Erythroblast (primary cell): Measurements from ENCODE around the gene HTR3E.
"Not testable (repeated sequence)": the region's sequence is repeated elsewhere in the genome, so short reads cannot be mapped to it uniquely, and the experiment has no call there.

Source experiments
- DNase-seq, 2 experiments: peaks; one replicate each; lab custom pipeline; 2025; lab: John Stamatoyannopoulos, UW
- GATA1 ChIP-seq: IDR thresholded peaks from 2 replicates; pipeline ENCODE4 v1.6.1; 2011; ENCODE audit warnings: low read depth, mild to moderate bottlenecking, control low read depth, low read length, moderate library complexity
- POLR2A ChIP-seq: IDR thresholded peaks from 2 replicates; pipeline ENCODE4 v1.6.1; 2011; ENCODE audit warnings: mild to moderate bottlenecking, low read length

The HTR3E gene

GRCh38 chr3:184133840-184134745 lies 37.2 kb downstream of the HTR3E start:
- peak; percentile 67 to 75 for DNase-seq
- TF ChIP-seq POLR2A: no peak
- TF ChIP-seq GATA1: no peak

DNA sequence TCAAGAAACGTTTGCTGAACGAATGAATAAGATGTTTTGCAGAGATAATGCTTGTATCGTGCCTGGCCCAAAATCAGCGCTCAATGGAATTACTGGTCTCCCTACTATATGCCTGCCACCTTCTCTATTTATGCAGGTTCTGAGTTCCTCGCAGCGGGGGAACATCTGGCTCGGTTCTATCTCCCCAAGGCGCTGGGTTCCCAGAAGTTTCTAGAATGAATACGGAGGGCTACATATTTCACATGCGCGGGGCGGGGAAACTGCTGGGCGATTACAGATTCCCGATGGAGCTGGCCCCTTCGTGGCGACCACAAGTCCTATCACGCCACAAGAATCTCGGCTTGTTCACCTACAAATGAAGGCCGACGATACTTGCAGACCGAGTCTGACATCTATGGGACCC lies 37.9 kb downstream of the HTR3E start:
- DNase-seq: peak in 1 of 2 experiments; percentile 69
- TF ChIP-seq GATA1: no peak
- TF ChIP-seq POLR2A: no peak

DNA sequence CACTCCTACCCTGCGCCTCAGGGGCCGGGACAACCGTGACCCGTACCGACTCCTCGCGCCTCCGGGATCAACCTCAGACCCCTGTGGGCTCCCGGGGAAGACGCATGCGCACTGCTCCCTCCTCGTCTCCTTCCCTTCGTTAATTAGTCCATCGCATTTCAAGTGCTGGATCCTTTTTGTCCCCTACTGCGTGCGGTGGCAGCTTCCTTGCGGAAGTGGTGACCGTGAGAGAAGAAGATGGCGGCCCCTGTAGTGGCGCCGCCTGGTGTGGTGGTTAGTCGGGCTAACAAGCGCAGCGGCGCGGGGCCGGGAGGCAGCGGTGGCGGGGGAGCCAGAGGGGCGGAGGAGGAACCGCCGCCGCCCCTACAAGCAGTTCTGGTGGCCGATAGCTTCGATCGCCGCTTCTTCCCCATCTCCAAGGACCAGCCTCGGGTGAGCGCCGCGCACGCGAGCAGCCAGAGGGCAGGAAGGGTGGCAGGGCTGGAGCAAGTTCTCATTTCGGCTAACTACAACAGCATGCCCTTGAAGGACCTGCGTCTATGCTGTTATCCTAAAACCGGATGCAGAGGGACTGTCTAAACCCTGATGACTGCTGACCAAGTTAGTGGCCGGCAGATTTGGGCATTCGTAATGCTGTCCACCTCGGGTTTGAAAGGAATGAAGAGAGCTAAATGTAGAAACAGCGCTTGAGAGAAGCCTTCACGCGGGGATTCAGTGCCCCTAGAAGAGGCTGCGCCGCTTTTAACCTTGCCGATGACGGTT lies 38.5 kb downstream of the HTR3E start, which contains the start of gene EIF2B5:
Gene EIF2B5, plus strand, starts transcription at position 210 of the 762 bp plus-strand sequence. Its CDS starts 28 bp downstream, at position 238.
- DNase-seq: peak; percentile 92 to 94
- no peak for TF ChIP-seq GATA1
- peak; percentile 91 for TF ChIP-seq POLR2A

- TF ChIP-seq POLR2A: no peak
- TF ChIP-seq GATA1: no peak
- peak in 1 of 2 experiments; percentile 55 for DNase-seq
These were observed 39.0 kb downstream of the HTR3E start for GRCh38 chr3:184135911-184136260.

DNA sequence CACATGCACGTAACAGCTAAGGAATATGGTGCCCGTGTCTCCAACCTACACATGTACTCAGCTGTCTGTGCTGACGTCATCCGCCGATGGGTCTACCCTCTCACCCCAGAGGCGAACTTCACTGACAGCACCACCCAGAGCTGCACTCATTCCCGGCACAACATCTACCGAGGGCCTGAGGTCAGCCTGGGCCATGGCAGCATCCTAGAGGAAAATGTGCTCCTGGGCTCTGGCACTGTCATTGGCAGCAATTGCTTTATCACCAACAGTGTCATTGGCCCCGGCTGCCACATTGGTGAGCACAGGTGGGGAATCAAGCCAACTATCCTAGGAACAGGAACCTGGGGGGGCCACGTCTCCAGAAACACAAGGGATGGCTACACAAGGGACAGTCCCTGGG lies 43.6 kb downstream of the HTR3E start:
- no peak for TF ChIP-seq GATA1
- TF ChIP-seq POLR2A: no peak
- no peak for DNase-seq

DNA sequence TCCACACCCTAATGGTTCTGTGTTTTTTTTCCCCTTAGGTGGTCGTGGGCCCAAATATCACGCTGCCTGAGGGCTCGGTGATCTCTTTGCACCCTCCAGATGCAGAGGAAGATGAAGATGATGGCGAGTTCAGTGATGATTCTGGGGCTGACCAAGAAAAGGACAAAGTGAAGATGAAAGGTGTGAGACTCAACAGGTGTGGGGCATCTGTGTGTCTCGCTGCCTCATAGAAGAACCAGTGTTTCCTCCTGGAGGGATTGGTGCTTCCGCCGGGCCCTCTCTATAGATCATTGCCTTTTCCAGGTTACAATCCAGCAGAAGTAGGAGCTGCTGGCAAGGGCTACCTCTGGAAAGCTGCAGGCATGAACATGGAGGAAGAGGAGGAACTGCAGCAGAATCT lies 45.3 kb downstream of the HTR3E start:
- no peak for DNase-seq
- no peak for TF ChIP-seq GATA1
- no peak for TF ChIP-seq POLR2A

GRCh38 chr3:184143327-184143726 lies 46.5 kb downstream of the HTR3E start:
- no peak for TF ChIP-seq GATA1
- TF ChIP-seq POLR2A: no peak
- DNase-seq: no peak

- TF ChIP-seq GATA1: no peak
- TF ChIP-seq POLR2A: no peak
- no peak for DNase-seq
These were observed 47.6 kb downstream of the HTR3E start for GRCh38 chr3:184144505-184144904.

- DNase-seq: peak; percentile 41 to 66
- no peak for TF ChIP-seq GATA1
- no peak for TF ChIP-seq POLR2A
These were observed 48.3 kb downstream of the HTR3E start for GRCh38 chr3:184145111-184145524.

GRCh38 chr3:184145751-184146270 lies 48.9 kb downstream of the HTR3E start:
- no peak for TF ChIP-seq POLR2A
- TF ChIP-seq GATA1: no peak
- DNase-seq: no peak

DNA sequence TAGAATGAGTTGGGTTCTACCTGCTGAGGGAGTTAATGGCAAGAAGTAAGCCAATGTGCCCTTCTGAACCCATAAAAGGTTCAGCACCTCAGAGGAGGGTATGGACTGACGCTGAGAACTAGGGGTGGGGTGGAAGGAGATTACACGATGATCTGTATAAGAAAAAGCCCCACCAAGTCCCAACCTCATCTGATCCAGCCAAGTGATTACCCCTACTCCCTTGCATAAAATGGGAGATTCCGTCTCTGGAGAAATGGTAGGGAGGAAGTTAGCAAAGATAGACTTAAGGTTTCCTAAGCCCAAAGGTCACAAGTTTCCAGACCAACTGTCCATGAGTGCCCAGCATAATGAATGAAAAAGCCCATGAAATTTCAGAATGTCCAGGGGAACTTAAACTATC lies 51.2 kb downstream of the HTR3E start:
- no peak for DNase-seq
- no peak for TF ChIP-seq POLR2A
- no peak for TF ChIP-seq GATA1

- TF ChIP-seq POLR2A (no peak), GATA1 (no peak)
These were observed 52.3 kb downstream of the HTR3E start for GRCh38 chr3:184149123-184149522.

DNA sequence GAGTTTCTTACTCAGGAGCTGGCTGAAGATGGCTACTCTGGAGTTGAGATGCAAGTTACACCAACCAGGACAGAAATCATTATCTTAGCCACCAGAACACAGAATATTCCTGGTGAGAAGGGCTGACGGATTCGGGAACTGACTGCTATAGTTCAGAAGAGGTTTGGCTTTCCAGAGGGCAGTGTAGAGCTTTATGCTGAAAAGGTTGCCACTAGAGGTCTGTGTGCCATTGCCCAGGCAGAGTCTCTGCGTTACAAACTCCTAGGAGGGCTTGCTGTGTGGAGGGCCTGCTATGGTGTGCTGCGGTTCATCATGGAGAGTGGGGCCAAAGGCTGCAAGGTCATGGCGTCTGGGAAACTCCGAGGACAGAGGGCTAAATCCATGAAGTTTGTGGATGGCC lies 52.9 kb downstream of the HTR3E start:
- not testable (repeated sequence) for DNase-seq

More at GRCh38 chr3:184149123-184149522, 52.3 kb downstream of the HTR3E start:
- no peak for DNase-seq
